ENCODE results near the gene TUBAL3.
"Not testable (repeated sequence)": the region's sequence is repeated elsewhere in the genome, so short reads cannot be mapped to it uniquely, and the experiment has no call there.

TUBAL3 gene

GRCh38 chr10:5390607-5391205 is 13.9 kb downstream of the TUBAL3 start:
- no peaks in the 10 kb centered on the region for H3K36me3 ChIP-seq (replicated peaks; ENCODE audit: low read depth, low read length)
- no peak overlapping the region for H3K4me3 ChIP-seq (ENCODE audit: low read length)
- no peaks in the 10 kb centered on the region for H4K20me1 ChIP-seq (ENCODE audit: insufficient read depth, low read length)
- TF ChIP-seq CTCF (IDR thresholded peaks at IDR 0.05; ENCODE audit: low read depth, low read length) (no peak), EZH2phosphoT487 (IDR thresholded peaks at IDR 0.05; ENCODE audit: low read depth) (no peak)
- H3K27ac ChIP-seq (ENCODE audit: low read length) = no peak overlapping the region
- H3K9me3 ChIP-seq (ENCODE audit: insufficient read depth, low read length) = peaks cover 19% of the 10 kb centered on the region; the same call in 1 of the 2 replicates
- no peak overlapping the region for H3K4me2 ChIP-seq (ENCODE audit: low read length)
- H2AFZ ChIP-seq (ENCODE audit: low read depth, low read length) = no peak overlapping the region
- no peaks in the 10 kb centered on the region for H3K79me2 ChIP-seq (ENCODE audit: low read length)
- no peaks in the 10 kb centered on the region for H3K27me3 ChIP-seq (ENCODE audit: low read depth, low read length)
- H3K4me1 ChIP-seq (ENCODE audit: low read length) = no peaks in the 10 kb centered on the region
- no peak overlapping the region for H3K9ac ChIP-seq (ENCODE audit: low read length)

- no peaks in the 10 kb centered on the region for H3K36me3 ChIP-seq (replicated peaks; ENCODE audit: low read depth, low read length)
- no peak overlapping the region for H3K4me2 ChIP-seq (ENCODE audit: low read length)
- H3K9ac ChIP-seq (ENCODE audit: low read length) = no peak overlapping the region
- TF ChIP-seq EZH2phosphoT487 (IDR thresholded peaks at IDR 0.05; ENCODE audit: low read depth) = no peak
- no peak for TF ChIP-seq CTCF (IDR thresholded peaks at IDR 0.05; ENCODE audit: low read depth, low read length)
- no peaks in the 10 kb centered on the region for H4K20me1 ChIP-seq (ENCODE audit: insufficient read depth, low read length)
- H2AFZ ChIP-seq (ENCODE audit: low read depth, low read length) = no peak overlapping the region
- no peak overlapping the region for H3K4me3 ChIP-seq (ENCODE audit: low read length)
- no peaks in the 10 kb centered on the region for H3K79me2 ChIP-seq (ENCODE audit: low read length)
- H3K27ac ChIP-seq (ENCODE audit: low read length) = no peak overlapping the region
- H3K4me1 ChIP-seq (ENCODE audit: low read length) = no peaks in the 10 kb centered on the region
- H3K27me3 ChIP-seq (ENCODE audit: low read depth, low read length) = no peaks in the 10 kb centered on the region
- peaks cover 19% of the 10 kb centered on the region; the same call in 1 of the 2 replicates for H3K9me3 ChIP-seq (ENCODE audit: insufficient read depth, low read length)
Observed at GRCh38 chr10:5387169-5387568, 17.5 kb downstream of the TUBAL3 start.

GRCh38 chr10:5385224-5385623 is 19.4 kb downstream of the TUBAL3 start:
- no peaks in the 10 kb centered on the region for H3K4me1 ChIP-seq (ENCODE audit: low read length)
- H3K27ac ChIP-seq (ENCODE audit: low read length) = no peak overlapping the region
- H2AFZ ChIP-seq (ENCODE audit: low read depth, low read length) = no peak overlapping the region
- TF ChIP-seq CTCF (IDR thresholded peaks at IDR 0.05; ENCODE audit: low read depth, low read length) = no peak
- TF ChIP-seq EZH2phosphoT487 (IDR thresholded peaks at IDR 0.05; ENCODE audit: low read depth) = no peak
- H3K27me3 ChIP-seq (ENCODE audit: low read depth, low read length) = no peaks in the 10 kb centered on the region
- H3K9me3 ChIP-seq (ENCODE audit: insufficient read depth, low read length) = peaks cover 9% of the 10 kb centered on the region; the same call in 1 of the 2 replicates
- H3K4me3 ChIP-seq (ENCODE audit: low read length) = no peak overlapping the region
- H3K36me3 ChIP-seq (replicated peaks; ENCODE audit: low read depth, low read length) = no peaks in the 10 kb centered on the region
- H3K79me2 ChIP-seq (ENCODE audit: low read length) = no peaks in the 10 kb centered on the region
- H3K9ac ChIP-seq (ENCODE audit: low read length) = no peak overlapping the region
- H4K20me1 ChIP-seq (ENCODE audit: insufficient read depth, low read length) = no peaks in the 10 kb centered on the region
- H3K4me2 ChIP-seq (ENCODE audit: low read length) = no peak overlapping the region

- H3K79me2 ChIP-seq (ENCODE audit: low read length) = no peaks in the 10 kb centered on the region
- H4K20me1 ChIP-seq (ENCODE audit: insufficient read depth, low read length) = no peaks in the 10 kb centered on the region
- no peak overlapping the region for H3K9ac ChIP-seq (ENCODE audit: low read length)
- no peaks in the 10 kb centered on the region for H3K36me3 ChIP-seq (replicated peaks; ENCODE audit: low read depth, low read length)
- no peaks in the 10 kb centered on the region for H3K4me1 ChIP-seq (ENCODE audit: low read length)
- no peaks in the 10 kb centered on the region for H3K9me3 ChIP-seq (ENCODE audit: insufficient read depth, low read length)
- no peak overlapping the region for H3K4me3 ChIP-seq (ENCODE audit: low read length)
- H3K27ac ChIP-seq (ENCODE audit: low read length) = no peak overlapping the region
- H3K27me3 ChIP-seq (ENCODE audit: low read depth, low read length) = no peaks in the 10 kb centered on the region
- TF ChIP-seq EZH2phosphoT487 (IDR thresholded peaks at IDR 0.05; ENCODE audit: low read depth) (no peak), CTCF (IDR thresholded peaks at IDR 0.05; ENCODE audit: low read depth, low read length) (no peak)
- H2AFZ ChIP-seq (ENCODE audit: low read depth, low read length) = no peak overlapping the region
- no peak overlapping the region for H3K4me2 ChIP-seq (ENCODE audit: low read length)
Observed at GRCh38 chr10:5381187-5381586, 23.4 kb downstream of the TUBAL3 start.

GRCh38 chr10:5380395-5380794 is 24.2 kb downstream of the TUBAL3 start:
- not testable (repeated sequence) for H3K9ac ChIP-seq (ENCODE audit: low read length); H3K9me3 ChIP-seq (ENCODE audit: insufficient read depth, low read length); H3K4me1 ChIP-seq (ENCODE audit: low read length); H3K27me3 ChIP-seq (ENCODE audit: low read depth, low read length); H3K79me2 ChIP-seq (ENCODE audit: low read length); H3K4me3 ChIP-seq (ENCODE audit: low read length); H2AFZ ChIP-seq (ENCODE audit: low read depth, low read length); H3K4me2 ChIP-seq (ENCODE audit: low read length); H4K20me1 ChIP-seq (ENCODE audit: insufficient read depth, low read length); H3K36me3 ChIP-seq (replicated peaks; ENCODE audit: low read depth, low read length); H3K27ac ChIP-seq (ENCODE audit: low read length)

GRCh38 chr10:5379202-5379601 is 25.4 kb downstream of the TUBAL3 start:
- not testable (repeated sequence) for H3K4me3 ChIP-seq (ENCODE audit: low read length); H3K9me3 ChIP-seq (ENCODE audit: insufficient read depth, low read length); H3K79me2 ChIP-seq (ENCODE audit: low read length); H3K4me1 ChIP-seq (ENCODE audit: low read length); H3K27ac ChIP-seq (ENCODE audit: low read length); H2AFZ ChIP-seq (ENCODE audit: low read depth, low read length); H4K20me1 ChIP-seq (ENCODE audit: insufficient read depth, low read length); H3K4me2 ChIP-seq (ENCODE audit: low read length); H3K27me3 ChIP-seq (ENCODE audit: low read depth, low read length); H3K9ac ChIP-seq (ENCODE audit: low read length); H3K36me3 ChIP-seq (replicated peaks; ENCODE audit: low read depth, low read length)
